Pons (tissue), 1 donor: Measurements from ENCODE around the gene PIEZO2.
"Not testable (repeated sequence)": the region's sequence is repeated elsewhere in the genome, so short reads cannot be mapped to it uniquely, and the experiment has no call there.

Source experiments
- DNase-seq: peaks from one replicate; pipeline ENCODE4 v3.0.0-alpha.2; 2016; ENCODE audit warnings: low spot score

PIEZO2 gene

DNA sequence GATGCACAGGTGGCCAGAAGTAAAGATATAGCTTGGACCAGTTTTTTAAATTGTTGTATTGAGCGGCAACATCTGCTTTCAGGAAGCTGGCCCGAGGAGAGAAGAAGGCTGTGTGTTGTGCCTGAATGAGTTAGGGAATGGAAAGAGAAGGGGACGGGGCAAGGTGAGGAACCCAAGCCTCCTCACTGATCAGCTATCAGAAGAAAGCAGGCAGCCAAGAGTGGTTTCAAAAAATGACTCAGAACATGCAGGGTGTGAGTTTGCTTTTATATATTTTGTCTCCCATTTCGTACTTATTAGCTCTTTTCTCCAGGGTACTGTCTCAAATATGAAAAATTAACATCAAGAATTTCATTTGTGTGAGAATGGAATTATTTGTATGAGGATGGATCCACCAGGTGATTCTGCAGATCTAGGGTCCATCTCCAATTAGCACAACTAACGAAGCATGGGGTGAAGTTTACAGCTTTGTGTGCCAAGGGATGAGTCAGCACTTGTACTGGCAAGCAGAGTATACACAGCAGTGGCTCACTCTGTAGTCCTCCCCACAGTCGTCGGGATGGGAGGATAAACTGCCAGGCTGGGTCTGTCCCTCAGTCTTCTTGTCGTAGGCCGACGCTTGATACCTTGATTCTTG lies 175.7 kb downstream of the PIEZO2 start:
- peak; percentile 4 for DNase-seq

DNA sequence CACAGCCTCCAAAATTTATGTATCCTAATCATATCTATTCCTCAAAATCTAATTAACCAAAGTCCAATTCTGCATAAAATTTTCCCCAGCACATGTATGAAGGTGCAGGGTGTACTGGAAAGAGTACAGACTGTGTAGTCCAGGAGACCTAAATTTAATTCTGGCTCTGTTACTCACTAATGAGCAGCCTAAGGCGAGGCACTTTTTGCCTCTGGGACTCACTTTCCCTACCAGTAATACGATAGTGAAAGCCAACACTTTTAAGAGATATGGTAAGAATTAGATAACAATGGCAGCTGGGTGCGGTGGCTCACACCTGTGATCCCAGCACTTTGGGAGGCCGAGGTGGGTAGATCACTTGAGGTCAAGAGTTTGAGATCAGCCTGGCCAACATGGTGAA lies 177.7 kb downstream of the PIEZO2 start:
- DNase-seq: no peak

- no peak for DNase-seq
Observed at GRCh38 chr18:10965119-10965518, 184.2 kb downstream of the PIEZO2 start.

DNA sequence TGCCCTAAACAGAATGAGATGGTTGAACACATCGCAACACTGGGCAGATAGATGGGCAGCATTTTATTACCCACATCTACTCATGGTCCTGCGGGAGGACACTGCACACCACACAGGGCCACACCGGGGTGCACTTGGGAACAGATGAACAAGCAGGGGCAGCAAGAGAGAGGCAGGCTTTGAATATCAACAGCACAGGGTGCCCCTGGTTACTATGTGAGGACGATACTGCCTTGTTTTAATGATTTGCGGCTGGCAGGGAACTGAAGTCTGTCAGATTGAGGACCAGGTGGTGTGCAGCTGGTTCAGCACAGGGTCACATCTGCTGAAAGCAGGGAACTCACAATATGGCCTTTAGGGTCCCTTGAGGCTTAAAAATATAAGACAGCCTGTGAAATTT lies 195.7 kb downstream of the PIEZO2 start:
- DNase-seq: no peak

DNA sequence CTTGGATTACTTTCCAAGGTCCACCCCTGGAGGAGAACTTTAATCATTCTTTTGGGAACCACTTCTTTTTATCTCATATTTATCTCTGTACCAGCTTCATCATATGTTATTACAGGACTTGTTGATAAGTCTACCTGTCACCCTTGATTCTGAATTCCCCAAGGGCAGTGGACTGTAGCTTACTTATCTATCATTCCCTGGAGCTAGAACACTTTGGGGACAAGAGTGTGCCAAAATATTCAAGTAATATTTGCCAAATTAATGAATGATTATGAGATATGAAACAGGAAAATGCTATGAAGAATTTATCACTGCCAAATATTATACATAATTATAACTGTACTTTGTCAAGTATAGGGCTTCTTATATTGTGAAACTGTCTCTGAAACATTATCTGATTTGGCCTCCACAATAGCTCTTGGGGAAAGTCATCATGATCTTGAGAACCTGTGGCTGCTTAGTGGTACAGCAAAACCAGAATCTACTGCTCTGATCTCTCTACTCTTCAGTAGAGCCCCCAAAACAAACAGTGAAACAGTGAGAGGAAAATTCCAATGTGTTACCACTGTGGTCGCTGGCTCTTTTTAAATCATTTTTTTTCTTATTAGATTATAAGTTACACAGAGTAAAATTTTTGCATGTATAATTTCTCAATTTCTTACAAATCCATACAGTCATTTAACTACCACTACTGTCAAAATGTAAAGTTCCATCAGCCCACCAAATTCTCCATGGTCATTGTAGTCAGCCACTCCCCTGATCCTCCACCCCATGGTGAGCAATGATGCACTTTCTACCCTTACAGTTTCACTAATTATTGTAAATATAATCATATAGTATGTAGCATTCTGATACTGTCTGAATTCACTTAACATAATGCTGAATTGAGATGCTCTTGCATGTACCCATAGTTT lies 197.5 kb downstream of the PIEZO2 start:
- DNase-seq: no peak

DNA sequence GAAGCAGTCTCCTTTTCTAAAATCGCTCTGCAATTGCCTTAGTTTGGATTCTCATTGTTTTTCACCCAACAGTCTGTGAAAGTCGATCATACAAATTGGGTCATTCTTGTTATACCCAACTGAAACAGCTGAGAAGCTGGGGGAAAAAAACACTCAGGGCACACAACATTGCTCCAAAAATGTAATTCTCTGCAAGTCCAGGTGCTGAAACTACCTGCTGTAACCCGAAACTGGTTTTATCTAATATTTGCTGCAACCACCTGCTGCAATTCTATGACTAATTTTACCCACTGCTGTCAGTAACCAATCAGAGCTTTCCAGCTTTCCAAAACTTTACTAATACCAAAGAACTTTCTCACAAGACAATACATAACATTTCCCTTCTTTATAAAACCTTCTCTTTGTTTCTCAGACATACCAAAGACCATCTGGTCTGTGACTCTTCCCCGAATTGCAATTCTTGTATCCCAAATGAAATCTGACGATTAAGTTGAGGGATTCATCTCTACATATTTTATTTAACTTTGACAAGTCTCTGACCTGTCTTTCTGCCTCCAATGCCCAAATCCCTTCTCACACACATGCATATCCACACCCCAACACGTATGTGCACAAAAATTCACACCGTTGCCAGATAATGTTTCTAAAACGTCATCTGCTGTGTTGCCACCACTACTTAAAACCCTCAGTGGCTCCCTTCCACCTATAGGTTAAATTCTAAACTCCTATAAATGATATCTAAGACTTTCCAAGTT lies 198.3 kb downstream of the PIEZO2 start:
- no peak for DNase-seq

GRCh38 chr18:10950080-10950875 lies 199.1 kb downstream of the PIEZO2 start:
- DNase-seq: no peak

GRCh38 chr18:10949655-10950054 lies 199.7 kb downstream of the PIEZO2 start:
- DNase-seq: no peak

DNA sequence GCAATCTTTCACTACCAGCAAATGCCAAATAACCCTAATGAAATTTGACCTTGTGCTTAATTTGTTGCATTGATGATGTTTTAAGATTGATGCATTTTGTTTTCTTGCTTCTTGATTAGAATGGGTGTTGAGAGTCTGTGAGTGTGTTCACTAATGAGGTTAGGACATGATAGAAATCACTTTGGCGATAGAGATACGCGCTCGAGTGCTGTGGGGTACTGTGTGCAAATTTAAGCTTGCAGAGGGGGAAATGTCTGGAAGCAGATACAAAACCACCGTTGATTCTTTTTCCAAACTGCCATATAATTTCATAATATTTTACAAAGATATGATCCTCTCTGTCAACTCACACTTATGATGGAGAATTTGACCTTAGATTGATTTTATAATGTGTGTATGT lies 200.9 kb downstream of the PIEZO2 start:
- DNase-seq: no peak

DNA sequence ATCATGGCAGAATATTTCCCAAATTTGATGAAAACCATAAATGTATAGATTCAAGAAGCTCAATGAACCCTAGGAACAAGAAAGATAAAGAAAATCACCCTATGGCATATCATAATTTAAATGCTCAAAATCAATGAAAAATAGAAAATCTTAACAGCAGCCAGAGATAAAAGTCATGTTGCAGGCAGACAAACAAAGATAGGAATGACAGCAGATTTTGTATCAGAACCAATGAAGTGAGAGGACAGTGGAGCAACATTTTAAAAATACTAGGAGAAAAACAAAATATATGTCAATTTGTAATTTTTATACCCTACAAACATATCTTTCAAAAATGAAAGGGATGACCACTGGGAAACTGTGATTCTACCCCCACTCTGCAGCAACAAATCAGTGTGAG lies 203.3 kb downstream of the PIEZO2 start:
- DNase-seq: no peak

DNA sequence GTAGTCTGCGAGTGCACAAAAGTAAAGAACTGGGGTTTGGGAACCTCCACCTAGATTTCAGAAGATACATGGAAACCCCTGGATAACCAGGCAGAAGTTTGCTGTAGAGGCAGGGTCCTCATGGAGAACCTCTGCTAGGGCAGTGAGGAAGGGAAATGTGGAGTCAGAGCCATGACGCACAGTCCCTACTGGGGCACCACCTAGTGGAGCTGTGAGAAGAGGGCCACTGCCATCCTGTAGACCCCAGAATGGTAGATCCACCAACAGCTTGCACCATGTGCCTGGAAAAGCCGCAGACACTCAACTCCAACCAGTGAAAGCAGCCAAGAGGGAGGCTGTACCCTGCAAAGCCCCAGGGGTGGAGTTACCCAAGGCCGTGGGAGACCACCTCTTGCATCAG lies 206.4 kb downstream of the PIEZO2 start:
- no peak for DNase-seq

DNA sequence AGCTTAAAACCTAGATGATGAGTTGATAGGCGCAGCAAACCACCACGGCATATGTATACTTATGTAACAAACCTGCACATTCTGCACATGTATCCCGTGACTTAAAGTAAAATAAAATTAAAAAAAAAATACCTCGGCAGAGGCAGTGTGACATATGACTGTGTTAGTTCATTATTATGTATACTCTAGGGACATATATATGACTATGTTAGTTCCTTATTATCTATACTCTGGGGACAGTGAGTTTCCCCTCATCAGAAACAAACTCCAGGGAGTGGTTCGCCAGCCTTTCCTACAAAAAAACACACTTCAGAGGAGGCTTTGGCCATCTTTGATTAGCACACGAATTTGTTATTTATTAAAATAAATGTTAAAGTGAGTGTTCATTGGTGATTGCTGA lies 209.5 kb downstream of the PIEZO2 start:
- no peak for DNase-seq

DNA sequence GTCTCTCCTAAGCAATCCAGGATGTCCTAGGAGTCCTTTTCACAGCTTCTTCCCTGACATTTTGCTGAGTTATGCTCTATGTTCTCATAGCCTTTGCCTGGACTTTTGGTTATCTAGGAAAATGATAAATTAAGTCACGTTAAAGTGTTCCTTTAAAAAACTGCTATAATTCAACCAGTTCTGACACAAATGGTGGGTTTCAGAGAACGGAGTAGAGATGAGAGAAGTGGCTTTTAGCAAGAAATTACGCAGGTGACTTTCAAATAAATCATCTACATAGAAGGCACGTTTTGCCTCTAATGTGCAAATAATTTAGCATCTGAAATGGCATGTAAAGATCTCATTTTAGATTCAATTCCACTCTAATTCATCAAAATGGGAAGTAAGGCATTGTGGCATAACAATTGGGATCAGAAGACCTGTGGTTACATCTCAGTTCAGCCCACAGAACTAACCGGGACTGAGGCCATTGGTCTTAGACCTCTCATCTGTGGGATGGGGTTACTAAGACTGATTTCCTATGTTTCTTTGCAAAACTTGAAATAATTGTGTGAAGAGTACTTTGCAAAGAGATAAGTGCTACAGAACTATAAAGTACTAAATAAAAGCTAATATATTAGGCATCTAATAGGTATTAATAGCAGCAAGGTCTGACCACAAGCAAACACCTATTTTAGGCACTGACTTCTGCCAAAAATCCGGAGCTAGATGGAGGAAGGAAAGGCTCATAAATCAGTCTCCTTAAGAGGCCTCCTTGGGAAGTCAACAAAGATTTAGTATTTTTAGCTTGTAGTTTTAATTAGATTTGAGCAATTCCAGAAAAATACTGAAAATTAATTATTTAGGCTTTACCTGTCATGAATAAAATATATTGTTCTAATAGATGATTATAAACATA lies 211.4 kb downstream of the PIEZO2 start:
- no peak for DNase-seq

DNA sequence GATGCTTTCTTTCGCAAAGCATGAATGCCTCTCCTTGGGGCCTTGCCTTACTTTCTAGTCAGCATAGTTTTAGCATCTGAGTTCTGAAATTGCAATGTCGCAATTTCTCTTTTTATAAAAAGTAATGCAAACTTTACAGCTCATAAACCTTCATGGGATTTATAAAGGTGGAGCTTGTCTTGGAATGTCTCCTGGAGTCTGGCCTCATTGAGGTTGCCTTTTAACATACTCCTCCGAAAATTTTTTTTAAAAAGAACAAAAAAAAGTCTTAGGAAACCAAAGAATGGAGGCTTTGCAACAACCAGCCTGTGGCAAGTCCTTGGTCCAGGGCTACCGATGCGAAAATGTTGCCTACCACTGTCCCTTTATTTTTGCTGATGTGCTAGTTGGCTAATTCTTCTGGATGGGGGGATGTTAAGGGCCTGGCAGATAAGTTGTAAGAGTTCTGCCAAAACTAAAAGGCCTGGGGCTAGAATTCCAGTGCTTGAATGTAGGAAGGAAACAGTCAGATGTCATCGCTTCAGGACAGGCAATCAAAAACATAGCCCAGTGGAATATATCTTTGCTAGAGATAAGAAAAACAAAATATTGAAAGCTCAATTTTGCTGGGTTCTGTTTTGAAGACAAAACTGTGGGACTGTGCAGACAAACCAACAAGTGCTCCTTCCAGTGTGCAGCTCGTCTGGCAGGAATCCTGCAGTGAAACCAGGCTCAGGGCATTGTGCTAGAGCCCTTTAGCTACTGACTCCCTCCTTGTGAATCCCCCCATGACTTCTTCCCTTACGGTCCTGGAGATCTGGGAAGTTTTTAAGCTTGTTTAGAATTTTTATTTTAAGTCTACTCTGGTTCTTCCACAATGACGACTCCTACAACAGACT lies 213.0 kb downstream of the PIEZO2 start:
- DNase-seq: no peak

DNA sequence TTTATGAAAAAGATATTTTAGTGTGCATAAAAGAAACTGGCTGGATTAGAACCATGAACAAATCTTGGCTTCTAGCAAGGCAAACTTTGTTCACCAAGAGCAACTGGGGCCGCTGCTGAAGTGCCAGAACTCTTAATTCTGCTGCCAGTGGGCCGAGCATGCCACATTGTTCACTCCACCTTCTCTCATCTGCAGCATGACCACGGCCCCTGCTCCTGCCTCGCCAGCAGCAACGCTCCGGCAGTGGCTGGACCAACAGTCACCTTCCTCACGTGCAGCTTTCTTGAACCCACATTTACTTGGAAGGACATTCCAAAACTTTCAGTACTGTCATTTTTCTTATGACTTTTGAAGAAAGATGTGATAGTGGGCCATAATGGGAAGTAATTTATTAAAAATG lies 213.8 kb downstream of the PIEZO2 start:
- DNase-seq: no peak

GRCh38 chr18:10933648-10934047 lies 215.7 kb downstream of the PIEZO2 start:
- DNase-seq: not testable (repeated sequence)

GRCh38 chr18:10930076-10930475 lies 219.3 kb downstream of the PIEZO2 start:
- no peak for DNase-seq

- no peak for DNase-seq
Observed at GRCh38 chr18:10928772-10929373, 220.5 kb downstream of the PIEZO2 start.

GRCh38 chr18:10928011-10928771 lies 221.2 kb downstream of the PIEZO2 start:
- no peak for DNase-seq
